K562 (cell line): ENCODE data around the gene PRKAG2. TPM values are rescaled to one million over a fixed set of nuclear protein-coding genes. Genes with fewer than 3 reads are reported as not detected.

ENCODE experiments used
- BCOR ChIP-seq: fragments of 450-650 bp; IDR thresholded peaks from 2 replicates; pipeline ENCODE4 v1.6.1; 2016
- CUX1 ChIP-seq: fragments of 200-800 bp; sonication (Bioruptor generic); IDR thresholded peaks from 2 replicates; pipeline ENCODE4 v1.6.1; 2016; ENCODE audit warnings: missing genetic modification characterization, missing compliant biosample characterization
- EHMT2 ChIP-seq: fragments of 450-650 bp; IDR thresholded peaks from 2 replicates; pipeline ENCODE4 v1.6.1; 2018; ENCODE audit warnings: antibody characterized with exemption
- FOXA1 ChIP-seq: fragments of 450-650 bp; IDR thresholded peaks from 2 replicates; pipeline ENCODE4 v1.6.1; 2016; ENCODE audit warnings: mild to moderate bottlenecking, borderline replicate concordance
- GATAD2B ChIP-seq: fragments of 450-650 bp; IDR thresholded peaks from 2 replicates; pipeline ENCODE4 v1.6.1; 2017; ENCODE audit warnings: mild to moderate bottlenecking, borderline replicate concordance
- IRF9 ChIP-seq: fragments of 450-650 bp; IDR thresholded peaks from 2 replicates; pipeline ENCODE4 v1.6.1; 2016; ENCODE audit warnings: missing biosample characterization, missing genetic modification characterization
- KDM2B ChIP-seq: fragments of 250-450 bp; sonication (Bioruptor Pico); IDR thresholded peaks from 2 replicates; pipeline ENCODE4 v1.8.0; 2021; ENCODE audit warnings: mild to moderate bottlenecking, moderate library complexity
- MCM7 ChIP-seq, 2 experiments: fragments of 450-650 bp; IDR thresholded peaks; 2 replicates each; pipeline ENCODE4 v1.6.1; 2016 to 2018
- NEUROD1 ChIP-seq: fragments of 150-350 bp; IDR thresholded peaks from 2 replicates; pipeline ENCODE4 v1.6.1; 2014; ENCODE audit warnings: borderline replicate concordance, low read length, low read depth; ENCODE audit not compliant: partially characterized antibody
- PURB ChIP-seq: sonication (generic); formaldehyde crosslinking; IDR thresholded peaks from 2 replicates; pipeline ENCODE4 v1.9.0; 2021; ENCODE audit warnings: low read depth, mild to moderate bottlenecking, missing genetic modification reagents
- SRSF7 ChIP-seq: fragments of 200-400 bp; formaldehyde crosslinking; optimal IDR thresholded peaks from 2 replicates; pipeline ENCODE3; 2017; ENCODE audit warnings: mild to moderate bottlenecking, low read depth, low read length
- TAF7 ChIP-seq: fragments of 450-650 bp; IDR thresholded peaks from 2 replicates; pipeline ENCODE4 v1.6.1; 2016; ENCODE audit warnings: missing genetic modification characterization, missing compliant biosample characterization
- TRIM25 ChIP-seq: fragments of 450-650 bp; IDR thresholded peaks from 2 replicates; pipeline ENCODE4 v1.7.0; 2016; ENCODE audit warnings: borderline replicate concordance
- ZNF239 ChIP-seq: fragments of 250-450 bp; sonication (Bioruptor Pico); IDR thresholded peaks from 2 replicates; pipeline ENCODE4 v1.4.0; 2020; ENCODE audit warnings: mild to moderate bottlenecking
- ZNF444 ChIP-seq: fragments of 250-450 bp; sonication (Bioruptor Pico); IDR thresholded peaks from 2 replicates; pipeline ENCODE4 v1.4.0; 2020; ENCODE audit warnings: mild to moderate bottlenecking, moderate library complexity
- ZNF592 ChIP-seq: fragments of 450-650 bp; IDR thresholded peaks from 2 replicates; pipeline ENCODE4 v1.6.1; 2017; ENCODE audit warnings: antibody characterized with exemption, mild to moderate bottlenecking
- polyA plus RNA-seq, 8 experiments: library from polyadenylated mRNA; depleted of rRNA in 4 of 8; stranded (reverse) in 5 of 8; unstranded in 3 of 8; fragments of >200 nt; fragmentation: Nextera tagmentation in 2 of 8; fragmentation: Illumina TruSeq in 1 of 8; extraction: Ambion mirVana in 2 of 8; extraction: Trizol in 1 of 8; gene quantifications; 2 replicates each; pipeline versions ENCODE4 v1.2.1 to v1.2.3, GENCODE V29; 2011 to 2014; ENCODE audit warnings: inconsistent platforms in 1 of 8, missing spikeins in 1 of 8
- total RNA-seq, 7 experiments: library from RNA; depleted of rRNA in 6 of 7; stranded (reverse); fragments of >200 nt in 6 of 7; fragmentation: Illumina TruSeq in 2 of 7; extraction: Trizol in 2 of 7; gene quantifications; 2 replicates each; pipeline versions ENCODE4 v1.2.1 to v1.2.3, GENCODE V29; 2011 to 2021; ENCODE audit warnings: low replicate concordance in 1 of 7

The PRKAG2 gene
- total and polyA plus RNA-seq, 9 of the 15 experiments (the other 6 are each of a cell fraction or from before 2014, with no cell fraction given), result 0.99 to 5.6 (median 3.3) TPM

GRCh38 chr7:151925446-151926335 is 48.8 kb upstream of the PRKAG2 start (continued):
- peak; percentile 98 for TF ChIP-seq ZNF592
- TF ChIP-seq TAF7, result peak; percentile 85
- TF ChIP-seq GATAD2B, result no peak
- peak; percentile 79 for TF ChIP-seq ZNF444 (CRISPR knock-in tag)
- no peak for TF ChIP-seq NEUROD1
- no peak for TF ChIP-seq KDM2B (CRISPR knock-in tag)
- peak; percentile 86 for TF ChIP-seq ZNF239 (CRISPR knock-in tag)
- peak; percentile 66 for TF ChIP-seq EHMT2
- TF ChIP-seq PURB (CRISPR knock-in tag), result no peak
- TF ChIP-seq CUX1, result peak; percentile 70; the same call in 1 of the 2 replicates
- 0 out of 2 replicates have a peak, but pooled peaks have one; percentile 4 for TF ChIP-seq BCOR
- no peak for TF ChIP-seq SRSF7
- peak; percentile 82 for TF ChIP-seq IRF9
- TF ChIP-seq MCM7 (IDR thresholded peaks at IDR 0.05), result no peak
- TF ChIP-seq FOXA1, result no peak
- TF ChIP-seq TRIM25, result no peak
